Left colon (tissue), 2 donors: Measurements from ENCODE around the gene STK17B. TPM values are rescaled to one million over a fixed set of nuclear protein-coding genes. Genes with fewer than 3 reads are reported as not detected.

Experiments
- ATAC-seq: fragments of 200-7000 bp; cut with Tn5 transposase; one replicate; pipeline ENCODE4 v1.9.1; 2020; ENCODE audit warnings: mild to moderate bottlenecking, moderate library complexity
- DNase-seq, 2 donors: peaks; one replicate each; pipeline ENCODE4 v3.0.0-alpha.2; 2020
- intact Hi-C, 2 donors: fragments of 100-400 bp; cut with DNase I in 1 of 2; cut with micrococcal nuclease in 1 of 2; formaldehyde crosslinking; loops; one replicate each; pipeline versions ENCODE4 v1.11.2 to v1.14.0; 2022; cut with DNase I, micrococcal nuclease
- total RNA-seq, 2 donors: library from RNA; stranded (reverse); fragmentation: NEBNext Ultra II Directional; extraction: Animal tissue kit (Norgen Biotek cat#: 25700); gene quantifications; one replicate each; pipeline ENCODE4 v1.2.1, GENCODE V29; 2021
- donor health status: DM: no; HTN: no; CAD: no.
- donor health status: DM: yes; HTN: yes; CAD: no.

STK17B gene
- total RNA-seq, 2 donors from 2014 or later, result 43.1 to 59.9 TPM

- intact Hi-C loops, result no loop called here
- DNase-seq (no peak), ATAC-seq (no peak)
Observed at GRCh38 chr2:196130039-196130825, 41.1 kb downstream of the STK17B start.

GRCh38 chr2:196128749-196129148, 42.6 kb downstream of the STK17B start:
- ATAC-seq, result no peak
- no peak for DNase-seq
- intact Hi-C loops, result no loop called here

- DNase-seq (no peak), ATAC-seq (no peak)
- intact Hi-C loops, result no loop called here
Observed at GRCh38 chr2:196125596-196125995, 45.8 kb downstream of the STK17B start.

- intact Hi-C loops, result no loop called here
- ATAC-seq (no peak), DNase-seq (no peak)
Observed at GRCh38 chr2:196123679-196124373, 47.6 kb downstream of the STK17B start.

GRCh38 chr2:196119926-196120325, 51.5 kb downstream of the STK17B start:
- intact Hi-C loops, result no loop called here
- DNase-seq (no peak), ATAC-seq (no peak)

GRCh38 chr2:196117214-196117705, 54.1 kb downstream of the STK17B start:
- intact Hi-C loops, result no loop called here
- DNase-seq (no peak), ATAC-seq (no peak)

- ATAC-seq (no peak), DNase-seq (no peak)
- intact Hi-C loops, result no loop called here
Observed at GRCh38 chr2:196113061-196113974, 58.1 kb downstream of the STK17B start.

GRCh38 chr2:196112418-196113034, 58.9 kb downstream of the STK17B start:
- DNase-seq (no peak), ATAC-seq (no peak)
- intact Hi-C loops, result no loop called here

- ATAC-seq, result no peak
- intact Hi-C loops, result no loop called here
- DNase-seq, result no peak
Observed at GRCh38 chr2:196108604-196109003, 62.8 kb downstream of the STK17B start.

GRCh38 chr2:196105951-196106350, 65.4 kb downstream of the STK17B start:
- ATAC-seq, result no peak
- intact Hi-C loops, result no loop called here
- no peak for DNase-seq

- DNase-seq (no peak), ATAC-seq (no peak)
- intact Hi-C loops, result no loop called here
Observed at GRCh38 chr2:196104066-196104465, 67.3 kb downstream of the STK17B start.

GRCh38 chr2:196103626-196104025, 67.8 kb downstream of the STK17B start:
- intact Hi-C loops, result no loop called here
- DNase-seq (no peak), ATAC-seq (no peak)

- intact Hi-C loops, result no loop called here
- ATAC-seq (peak; percentile 80), DNase-seq (no peak)
Observed at GRCh38 chr2:196101325-196101991, 69.9 kb downstream of the STK17B start.

GRCh38 chr2:196099916-196100315, 71.5 kb downstream of the STK17B start:
- intact Hi-C loops, result no loop called here
- ATAC-seq (peak; percentile 31), DNase-seq (no peak)

GRCh38 chr2:196097864-196098660, 73.3 kb downstream of the STK17B start:
- DNase-seq (no peak), ATAC-seq (no peak)
- intact Hi-C loops, result no loop called here

GRCh38 chr2:196096982-196097745, 74.2 kb downstream of the STK17B start:
- ATAC-seq (peak; percentile 78), DNase-seq (no peak)
- intact Hi-C loops, result no loop called here

- ATAC-seq (peak; percentile 58), DNase-seq (no peak)
- intact Hi-C loops, result no loop called here
Observed at GRCh38 chr2:196096264-196096663, 75.1 kb downstream of the STK17B start.
